Endothelial cell of hepatic sinusoid (primary cell): Measurements from ENCODE around the gene ATP2C1.
"Not testable (repeated sequence)": the region's sequence is repeated elsewhere in the genome, so short reads cannot be mapped to it uniquely, and the experiment has no call there.

Experiments used
- in situ Hi-C: cut with HindIII; loops from 2 replicates; pipeline ENCODE4 v1.10.0; 2017; ENCODE audit warnings: low sequenced_read_pairs

Gene ATP2C1

DNA sequence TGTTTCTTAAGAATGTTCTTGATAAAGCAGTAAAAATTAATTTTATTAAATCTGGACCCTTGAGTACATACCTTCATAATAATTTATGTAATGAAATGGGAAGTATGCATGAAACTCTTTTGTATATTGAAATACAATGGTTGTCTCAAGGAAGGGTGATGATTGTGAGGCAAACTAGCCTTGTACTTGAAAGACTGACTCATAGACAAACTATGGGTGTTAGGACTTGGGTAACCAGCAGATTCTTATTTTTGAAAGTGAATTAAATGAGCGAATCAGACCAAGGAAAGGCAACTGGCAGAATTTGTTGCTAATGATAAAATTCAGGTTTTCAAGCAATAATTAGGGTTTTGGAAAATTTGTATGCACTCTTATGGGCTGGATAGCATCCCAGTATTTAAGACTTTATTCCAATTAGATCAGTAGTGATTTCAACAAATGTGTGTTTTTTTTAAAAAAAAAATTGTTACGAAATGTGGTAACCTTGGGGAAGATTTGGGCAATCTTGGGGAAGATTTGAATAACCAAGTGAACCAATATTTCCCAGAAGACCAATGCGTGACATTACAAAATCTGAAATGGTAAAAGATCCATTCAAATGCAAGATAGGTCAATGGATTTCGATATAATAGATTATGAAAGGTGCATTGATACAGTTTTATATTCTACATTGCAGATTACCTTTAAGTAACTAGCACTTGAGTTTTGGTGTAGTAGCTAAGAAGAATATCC lies 42.0 kb downstream of the ATP2C1 start:
- in situ Hi-C loops: no loop called here

DNA sequence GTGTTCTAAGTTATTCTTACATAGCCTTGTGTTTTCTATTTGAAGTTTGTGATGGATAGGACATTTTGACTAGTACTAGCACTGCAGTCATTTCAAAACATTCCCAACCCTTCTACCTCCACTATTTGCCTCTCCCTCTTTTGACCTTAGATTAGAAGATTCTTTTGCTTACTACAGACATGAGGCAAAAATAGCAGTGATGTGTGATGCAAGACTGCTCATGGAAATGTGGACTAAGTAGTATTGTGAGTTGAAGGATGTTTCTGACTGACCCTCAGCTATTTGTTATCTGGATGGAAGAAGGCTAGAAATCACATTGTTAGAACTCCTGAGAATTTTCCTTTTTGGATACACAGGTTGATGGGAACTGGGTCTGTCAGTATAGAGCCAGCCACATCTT lies 45.9 kb downstream of the ATP2C1 start:
- in situ Hi-C loops: no loop called here

DNA sequence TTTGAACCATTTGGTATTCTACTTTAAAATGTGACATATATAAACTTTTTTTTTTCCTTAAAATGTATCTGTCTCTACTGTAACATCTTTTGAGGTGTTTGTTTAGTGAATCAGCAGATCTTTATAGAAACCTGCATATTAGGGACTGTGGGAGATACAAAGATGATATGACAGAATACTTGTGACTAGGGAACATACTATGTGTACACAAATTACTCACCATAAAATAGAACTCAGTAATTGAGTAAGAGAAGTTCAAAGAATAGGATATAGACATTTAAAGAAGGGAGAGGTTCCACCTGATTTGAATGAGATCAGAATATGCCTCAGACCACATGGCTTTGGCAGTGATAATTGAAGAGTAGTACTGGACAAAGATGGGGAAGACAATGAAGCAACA lies 47.9 kb downstream of the ATP2C1 start:
- in situ Hi-C loops: no loop called here

DNA sequence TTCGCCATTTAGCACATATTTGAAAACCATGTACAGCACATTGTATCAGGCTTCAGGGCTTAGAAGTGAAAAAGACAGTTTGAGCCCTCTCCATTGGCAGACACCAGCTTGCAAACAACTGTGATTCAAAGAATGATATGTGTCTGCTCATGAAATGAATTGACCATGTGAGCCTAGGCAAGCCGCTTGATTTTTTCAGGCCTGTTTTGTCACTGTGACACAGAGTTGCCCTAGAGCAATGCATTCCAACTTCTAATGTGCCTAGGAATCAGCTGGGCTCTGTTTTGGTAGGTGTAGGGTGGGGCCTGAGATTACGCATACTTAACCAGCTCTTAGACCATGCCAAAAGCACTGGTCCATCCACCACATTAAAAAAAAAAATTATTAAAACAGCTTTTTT lies 53.0 kb downstream of the ATP2C1 start:
- in situ Hi-C loops: no loop called here

DNA sequence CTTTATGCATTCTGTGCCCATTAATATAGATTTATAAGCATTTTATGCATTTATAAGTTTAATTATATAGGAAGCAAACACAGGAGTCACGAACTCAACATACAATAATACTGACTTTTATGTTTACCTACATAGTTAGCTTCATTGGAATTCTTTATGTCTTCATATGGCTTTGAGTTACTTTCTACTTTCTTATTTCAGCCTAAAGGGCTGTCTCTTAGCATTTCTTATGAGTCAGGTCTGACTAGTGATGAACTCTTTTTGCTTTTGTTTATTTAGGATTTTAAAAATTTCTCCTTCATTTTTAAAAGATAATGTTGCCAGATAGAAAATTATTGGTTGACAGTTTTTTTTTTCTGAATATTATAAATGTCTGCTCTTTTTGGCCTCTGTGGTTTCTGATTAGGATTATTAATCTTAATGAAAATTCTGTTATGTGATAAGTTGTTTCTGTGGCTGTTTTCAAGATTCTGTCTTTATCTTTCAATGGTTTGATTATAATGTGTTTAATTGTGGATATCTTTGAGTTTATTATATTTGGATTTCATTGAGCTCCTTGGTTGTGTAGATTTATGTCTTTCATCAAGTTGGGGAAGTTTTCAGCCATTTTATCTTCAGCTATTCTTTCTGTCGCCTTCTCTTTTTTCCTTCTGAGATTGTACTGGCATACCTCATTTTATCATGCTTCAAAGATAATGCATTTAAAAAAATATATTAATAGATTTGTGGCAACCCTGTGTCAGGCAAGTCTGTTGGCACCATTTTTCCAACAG lies 54.3 kb downstream of the ATP2C1 start:
- in situ Hi-C loops: no loop called here

DNA sequence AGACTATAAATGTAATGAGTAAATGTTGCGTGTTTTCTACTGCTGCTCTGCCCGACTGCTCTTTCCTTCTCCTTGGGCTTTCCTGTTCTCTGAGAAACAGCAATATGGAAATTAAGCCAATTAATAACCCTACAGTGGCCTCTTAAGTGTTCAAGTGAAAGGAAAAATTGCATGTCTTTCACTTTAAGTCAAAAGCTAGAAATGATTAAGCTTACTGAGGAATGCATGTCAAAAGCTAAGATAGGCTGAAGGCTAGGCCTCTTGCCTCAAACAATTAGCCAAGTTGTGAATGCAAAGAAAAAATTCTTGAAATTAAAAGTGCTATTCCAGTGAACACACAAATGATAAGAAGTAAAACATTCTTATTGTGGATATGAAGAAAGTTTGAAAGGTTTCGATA lies 55.0 kb downstream of the ATP2C1 start:
- in situ Hi-C loops: no loop called here

DNA sequence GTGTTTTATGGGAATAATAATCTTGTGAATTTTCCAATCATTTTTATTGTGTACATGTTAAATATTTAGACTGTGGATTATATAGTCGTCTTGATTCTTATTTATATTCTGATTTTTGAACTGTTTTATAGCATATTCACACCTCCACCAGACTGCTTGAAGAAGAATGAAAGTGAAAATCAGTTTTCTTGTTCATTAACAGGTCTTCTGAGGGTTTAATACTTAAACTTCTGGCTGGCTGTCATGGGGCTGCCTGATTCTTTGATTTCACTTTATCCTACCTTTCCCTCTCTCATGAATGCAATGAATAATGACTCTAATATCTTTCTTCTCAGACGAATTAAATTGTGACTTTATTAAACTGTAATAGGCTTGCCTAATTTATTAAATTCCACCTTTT lies 56.2 kb downstream of the ATP2C1 start:
- in situ Hi-C loops: no loop called here

DNA sequence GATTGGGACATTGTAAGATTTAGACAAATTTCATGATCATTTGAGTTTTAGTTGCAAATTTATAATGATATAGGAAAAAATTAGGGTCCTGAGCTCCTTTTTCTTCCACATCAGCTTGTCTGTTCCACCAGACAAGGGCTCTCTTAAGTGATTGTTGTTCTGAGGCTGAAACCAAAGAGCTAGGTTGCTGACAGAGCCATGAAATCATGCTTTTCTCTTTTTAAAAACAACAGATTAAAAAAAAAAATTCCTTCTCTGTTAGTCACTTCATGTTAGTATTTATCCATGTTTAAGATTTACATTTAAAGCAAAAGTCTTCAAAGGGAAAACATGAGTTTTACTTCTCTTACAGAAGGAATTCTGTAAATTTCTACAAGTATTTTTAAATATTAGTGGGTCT lies 56.8 kb downstream of the ATP2C1 start:
- in situ Hi-C loops: no loop called here

DNA sequence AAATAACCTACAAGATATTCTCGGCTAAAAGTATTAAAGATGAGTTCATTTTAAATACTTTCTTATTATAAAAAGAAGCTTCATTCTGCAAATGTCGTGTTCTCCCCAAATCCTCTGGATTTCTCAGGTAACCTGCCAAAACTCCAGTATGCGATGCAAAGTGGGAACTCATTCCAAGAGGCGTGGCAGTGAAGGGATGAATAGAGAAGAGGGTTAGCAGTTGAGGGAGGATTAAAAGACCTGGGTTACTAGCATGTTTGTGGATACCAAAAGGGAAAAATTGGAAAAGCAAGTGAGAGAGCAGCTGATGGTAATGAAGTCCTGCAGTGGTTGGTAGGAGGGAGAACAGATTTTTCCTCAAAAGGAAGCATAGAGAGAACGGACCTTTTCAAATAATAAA lies 61.6 kb downstream of the ATP2C1 start:
- in situ Hi-C loops: no loop called here

DNA sequence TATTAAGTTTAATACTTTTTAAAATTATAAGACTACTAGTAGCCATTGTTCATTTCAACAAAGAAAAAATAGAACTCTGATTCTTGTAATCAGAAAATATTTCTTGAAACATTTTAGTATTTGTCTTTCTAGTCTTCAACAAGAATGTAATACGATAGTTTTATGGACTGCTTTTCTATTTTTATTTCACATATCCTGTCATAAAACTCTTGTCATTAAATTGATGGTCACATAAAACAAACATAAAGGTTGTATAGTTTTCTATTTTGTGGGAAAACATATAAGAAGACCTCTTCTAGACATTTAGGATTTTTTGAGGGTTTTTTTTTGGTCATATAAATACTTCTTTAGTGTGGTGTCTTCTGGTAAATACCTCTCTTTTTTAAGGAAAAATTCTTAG lies 62.4 kb downstream of the ATP2C1 start:
- in situ Hi-C loops: no loop called here

DNA sequence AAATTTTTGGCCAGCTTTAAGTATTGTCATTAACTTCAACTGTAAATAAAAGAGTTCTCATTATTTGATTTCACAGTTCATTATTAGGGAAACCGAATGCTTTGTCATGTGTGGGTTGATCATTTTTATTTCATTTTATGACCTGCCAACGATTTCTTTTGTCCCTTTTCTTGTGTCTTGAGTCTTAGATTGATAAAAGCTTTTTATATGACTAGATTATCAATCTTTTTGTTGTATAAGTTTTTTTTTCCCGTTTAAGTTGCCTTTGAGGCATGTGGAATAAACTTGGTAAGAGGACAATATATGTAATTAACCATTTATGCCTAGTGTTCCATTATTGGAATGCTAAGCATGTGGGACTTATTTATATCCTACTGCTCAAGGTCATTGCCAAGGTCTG lies 62.8 kb downstream of the ATP2C1 start:
- in situ Hi-C loops: no loop called here

DNA sequence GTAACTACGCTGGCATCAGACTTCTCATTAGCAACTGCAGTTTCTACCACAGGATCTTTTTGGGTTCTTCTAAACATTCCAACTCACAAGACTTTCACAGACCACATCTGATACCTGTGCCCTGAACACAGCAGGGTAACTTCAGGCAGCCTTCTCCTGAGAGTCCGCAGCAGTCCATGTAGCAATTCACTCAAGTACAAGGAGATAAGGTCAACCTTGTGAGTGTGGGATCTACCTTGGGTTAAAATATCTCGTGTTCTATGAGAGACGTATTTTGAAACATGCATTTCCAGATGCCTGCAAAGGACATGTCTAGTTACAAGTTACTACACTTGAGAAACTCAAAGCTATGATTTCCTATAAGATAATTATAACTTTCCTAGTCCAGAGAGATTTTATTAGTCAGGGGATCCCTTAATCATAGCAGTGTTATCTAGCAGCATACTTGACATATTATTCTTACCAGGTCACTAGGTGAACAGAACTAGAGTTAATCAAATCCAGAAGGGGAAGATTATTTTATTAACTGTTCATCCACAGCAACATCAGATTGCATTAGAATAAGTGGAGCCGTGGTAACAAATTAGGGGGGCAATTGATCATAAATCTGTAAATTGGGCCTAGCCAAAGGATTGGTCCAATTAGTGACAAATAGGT lies 66.4 kb downstream of the ATP2C1 start:
- in situ Hi-C loops: no loop called here

DNA sequence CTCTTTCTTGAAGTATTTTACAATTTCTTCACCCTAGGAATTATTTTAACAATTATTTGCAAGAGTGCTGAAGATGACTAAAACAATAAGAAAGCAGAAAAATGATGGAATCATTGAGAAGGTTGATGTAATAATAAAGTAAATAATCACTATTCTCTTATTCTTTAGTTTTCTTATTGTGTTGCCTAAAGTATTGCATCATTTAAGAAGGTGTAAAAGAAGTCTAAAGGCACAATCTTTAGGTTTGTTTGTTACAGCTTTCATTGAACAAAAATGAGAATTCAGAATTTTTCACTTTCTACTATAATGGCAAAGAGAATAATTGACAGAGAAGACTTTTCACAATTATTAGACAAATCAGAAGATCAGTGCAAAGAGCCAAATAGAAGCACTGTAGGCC lies 67.6 kb downstream of the ATP2C1 start:
- in situ Hi-C loops: no loop called here

DNA sequence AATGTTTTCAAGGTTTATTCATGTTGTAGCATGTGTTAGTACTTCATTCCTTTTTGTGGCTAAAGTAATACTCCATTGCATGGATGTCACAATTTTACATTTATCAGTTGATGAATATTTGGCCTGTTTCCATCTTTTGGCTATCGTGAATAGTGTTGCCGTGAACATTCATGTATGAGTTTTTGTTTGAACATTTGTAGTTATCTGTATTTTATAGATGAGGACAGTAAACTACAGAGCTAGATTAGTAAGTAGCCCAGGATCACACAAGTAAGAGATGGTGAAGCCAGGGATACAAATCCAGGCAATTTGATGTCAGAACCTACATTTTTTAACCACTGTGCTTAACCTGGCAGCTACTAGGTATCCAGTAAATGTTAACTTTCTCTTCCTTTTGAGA lies 69.6 kb downstream of the ATP2C1 start:
- in situ Hi-C loops: no loop called here

DNA sequence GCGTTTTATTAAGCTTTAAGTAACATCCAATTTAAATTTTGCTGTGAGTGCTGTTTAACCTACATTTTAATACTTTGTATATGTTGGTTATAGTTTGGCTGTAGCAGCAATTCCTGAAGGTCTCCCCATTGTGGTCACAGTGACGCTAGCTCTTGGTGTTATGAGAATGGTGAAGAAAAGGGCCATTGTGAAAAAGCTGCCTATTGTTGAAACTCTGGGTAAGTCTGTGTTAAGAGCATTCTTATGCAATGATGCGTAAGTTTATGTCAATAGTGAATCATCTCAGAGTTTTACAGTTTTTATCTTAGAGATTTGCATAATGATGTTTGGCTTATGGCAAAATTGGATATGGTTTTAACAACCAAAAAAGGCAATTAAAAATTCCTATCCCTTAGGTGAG lies 70.0 kb downstream of the ATP2C1 start:
- in situ Hi-C loops: no loop called here

DNA sequence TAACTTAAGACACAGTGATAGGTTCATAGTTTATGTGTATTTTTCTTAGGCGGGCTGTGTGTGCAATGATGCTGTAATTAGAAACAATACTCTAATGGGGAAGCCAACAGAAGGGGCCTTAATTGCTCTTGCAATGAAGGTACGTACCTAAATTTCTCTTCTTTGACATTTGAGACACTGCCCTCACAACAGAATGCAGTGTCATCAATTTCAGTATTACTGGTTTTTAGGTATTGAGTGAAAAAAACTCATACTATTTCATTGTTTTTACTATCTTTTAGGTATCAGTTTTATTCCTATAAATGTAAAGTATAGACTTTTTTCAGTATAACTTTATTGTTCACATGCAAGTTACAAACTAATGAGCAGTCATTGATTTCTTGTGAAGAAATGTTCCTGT lies 73.4 kb downstream of the ATP2C1 start:
- in situ Hi-C loops: no loop called here

DNA sequence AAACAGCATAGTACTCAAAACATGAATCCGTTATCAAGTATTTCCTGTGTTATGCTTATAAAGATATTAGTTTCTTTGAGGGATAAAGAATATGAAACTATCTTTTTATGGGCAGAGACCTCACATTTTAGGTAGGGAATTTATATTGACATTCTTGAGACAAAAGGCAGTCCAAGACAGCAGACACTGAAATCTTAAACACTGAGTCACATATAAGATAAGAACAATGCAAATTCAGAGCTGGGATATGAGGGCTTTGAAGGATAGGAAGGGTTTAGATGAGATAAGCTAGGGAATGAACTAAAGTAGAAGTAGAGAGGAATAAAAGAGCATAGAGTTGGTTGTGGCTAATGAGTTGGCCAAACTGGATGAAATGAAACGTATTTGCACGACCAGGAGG lies 74.3 kb downstream of the ATP2C1 start:
- in situ Hi-C loops: no loop called here

DNA sequence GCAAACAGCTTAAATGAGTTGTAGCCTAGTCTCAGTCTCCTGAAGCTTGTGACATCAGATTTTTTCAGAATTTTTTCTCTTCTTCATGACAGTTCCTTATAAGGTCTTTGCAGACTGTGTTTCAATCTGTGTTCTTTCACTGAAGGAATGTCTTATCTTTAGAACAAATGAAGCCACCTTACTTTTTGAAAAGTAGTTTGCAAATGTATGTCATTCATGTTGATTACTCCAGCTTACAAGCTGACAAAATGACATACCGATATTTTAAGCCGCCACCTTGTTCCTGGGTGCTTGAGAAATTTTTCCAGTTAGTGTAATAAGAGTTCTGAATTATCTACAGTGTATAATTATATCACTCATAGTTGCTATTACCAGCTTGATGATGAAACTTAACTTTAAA lies 75.7 kb downstream of the ATP2C1 start:
- in situ Hi-C loops: no loop called here

DNA sequence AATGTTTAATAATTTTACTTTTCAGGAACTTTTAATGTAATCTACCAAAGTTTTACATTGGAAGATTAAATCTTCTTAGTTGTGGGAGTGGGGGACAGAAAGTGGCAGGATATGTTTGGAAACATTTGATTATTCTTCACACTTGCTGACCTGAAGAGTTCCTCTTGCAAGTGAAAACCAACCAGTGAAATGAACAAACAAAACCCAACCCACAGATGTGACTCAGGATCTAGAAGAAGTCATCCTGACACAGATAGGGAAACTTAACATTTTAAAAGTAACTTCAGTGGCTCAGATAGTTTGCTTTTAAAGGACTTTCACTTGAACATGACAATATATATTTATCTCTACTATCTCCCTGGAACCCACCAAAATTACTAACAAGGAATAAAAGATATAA lies 77.3 kb downstream of the ATP2C1 start:
- in situ Hi-C loops: no loop called here

DNA sequence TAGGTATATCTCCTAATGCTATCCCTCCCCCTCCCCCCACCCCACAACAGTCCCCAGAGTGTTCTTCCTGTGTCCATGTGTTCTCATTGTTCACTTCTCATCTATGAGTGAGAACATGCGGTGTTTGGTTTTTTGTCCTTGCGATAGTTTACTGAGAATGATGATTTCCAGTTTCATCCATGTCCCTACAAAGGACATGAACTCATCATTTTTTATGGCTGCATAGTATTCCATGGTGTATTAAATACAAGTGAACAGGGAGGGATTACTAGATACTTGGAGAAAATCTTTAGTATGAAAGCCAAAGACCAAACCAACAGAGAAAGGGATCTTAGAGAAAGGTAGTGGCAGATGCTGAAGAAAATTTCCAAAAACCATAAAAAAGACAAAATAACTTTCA lies 78.7 kb downstream of the ATP2C1 start:
- in situ Hi-C loops: not testable (repeated sequence)

DNA sequence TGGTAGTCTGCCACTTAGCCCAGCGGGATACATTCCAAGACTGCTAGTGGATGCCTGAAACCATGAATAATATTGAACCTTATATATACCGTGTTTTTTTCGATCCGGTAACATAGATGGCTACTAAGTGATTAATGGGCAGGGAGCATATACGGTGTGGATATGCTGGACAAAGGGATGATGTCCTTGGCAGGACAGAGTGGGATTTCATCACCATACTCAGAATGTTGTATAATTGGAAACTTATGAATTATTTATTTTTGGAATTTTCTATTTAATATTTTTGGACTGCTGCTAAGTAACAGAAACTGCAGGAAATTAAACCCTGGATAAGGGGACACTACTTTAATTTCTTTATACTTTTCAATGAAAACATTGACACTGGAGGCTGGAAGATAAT lies 79.5 kb downstream of the ATP2C1 start:
- in situ Hi-C loops: no loop called here

DNA sequence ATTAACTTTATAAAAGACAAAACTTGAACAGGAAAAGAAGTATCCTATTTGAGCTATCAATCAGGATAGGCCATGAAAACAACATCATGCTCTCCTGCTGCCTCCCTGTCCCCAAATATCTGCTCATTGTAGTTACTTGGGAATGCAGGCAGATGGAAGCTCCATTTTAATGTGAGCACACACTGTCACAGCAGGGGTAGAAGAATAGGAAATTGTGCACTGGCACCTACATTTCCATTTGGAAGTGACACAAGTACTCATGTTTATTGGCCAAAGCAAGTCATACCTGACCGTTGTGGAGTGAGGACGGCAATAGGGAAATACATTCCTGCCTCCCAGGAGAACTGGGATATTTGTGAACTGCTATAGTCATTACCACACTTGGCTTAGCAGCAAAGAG lies 80.3 kb downstream of the ATP2C1 start:
- in situ Hi-C loops: no loop called here
